ENCODE measurements around the gene AQP9.
"Not testable (repeated sequence)": the region's sequence is repeated elsewhere in the genome, so short reads cannot be mapped to it uniquely, and the experiment has no call there.

DNA sequence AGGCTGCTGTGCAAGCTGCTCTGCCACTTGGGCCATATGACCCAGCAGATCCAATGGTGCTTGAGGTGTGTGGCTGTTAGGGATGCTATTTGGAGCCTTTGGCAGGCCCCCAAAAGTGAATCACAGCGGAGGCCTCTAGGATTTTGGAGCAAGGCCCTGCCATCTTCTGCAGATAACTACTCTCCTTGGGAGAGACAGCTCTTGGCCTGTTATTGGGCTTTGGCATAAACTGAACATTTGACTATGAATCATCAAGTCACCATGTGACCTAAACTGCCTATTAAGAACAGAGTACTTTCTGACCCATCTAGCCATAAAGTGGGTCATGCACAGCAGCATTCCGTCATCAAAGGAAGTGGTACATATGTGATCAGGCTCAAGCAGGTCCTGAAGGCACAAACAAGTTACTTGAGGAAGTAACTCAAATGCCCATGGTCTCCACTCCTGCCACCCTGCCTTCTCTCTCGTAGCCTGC lies 70.9 kb downstream of the AQP9 start:
- TF ChIP-seq, protein P1, sequence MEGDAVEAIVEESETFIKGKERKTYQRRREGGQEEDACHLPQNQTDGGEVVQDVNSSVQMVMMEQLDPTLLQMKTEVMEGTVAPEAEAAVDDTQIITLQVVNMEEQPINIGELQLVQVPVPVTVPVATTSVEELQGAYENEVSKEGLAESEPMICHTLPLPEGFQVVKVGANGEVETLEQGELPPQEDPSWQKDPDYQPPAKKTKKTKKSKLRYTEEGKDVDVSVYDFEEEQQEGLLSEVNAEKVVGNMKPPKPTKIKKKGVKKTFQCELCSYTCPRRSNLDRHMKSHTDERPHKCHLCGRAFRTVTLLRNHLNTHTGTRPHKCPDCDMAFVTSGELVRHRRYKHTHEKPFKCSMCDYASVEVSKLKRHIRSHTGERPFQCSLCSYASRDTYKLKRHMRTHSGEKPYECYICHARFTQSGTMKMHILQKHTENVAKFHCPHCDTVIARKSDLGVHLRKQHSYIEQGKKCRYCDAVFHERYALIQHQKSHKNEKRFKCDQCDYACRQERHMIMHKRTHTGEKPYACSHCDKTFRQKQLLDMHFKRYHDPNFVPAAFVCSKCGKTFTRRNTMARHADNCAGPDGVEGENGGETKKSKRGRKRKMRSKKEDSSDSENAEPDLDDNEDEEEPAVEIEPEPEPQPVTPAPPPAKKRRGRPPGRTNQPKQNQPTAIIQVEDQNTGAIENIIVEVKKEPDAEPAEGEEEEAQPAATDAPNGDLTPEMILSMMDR (conservative IDR thresholded peaks at IDR 0.05; ENCODE audit: low read depth, low read length), result not testable (repeated sequence)
- TF ChIP-seq EZH2 (IDR thresholded peaks at IDR 0.05; ENCODE audit: borderline replicate concordance, low read depth, low read length, poor library complexity, severe bottlenecking), result not testable (repeated sequence)
